Measurements from ENCODE around the gene OR8B8.
"Not testable (repeated sequence)": the region's sequence is repeated elsewhere in the genome, so short reads cannot be mapped to it uniquely, and the experiment has no call there.

The OR8B8 gene

GRCh38 chr11:124441081-124441480 is 4.4 kb downstream of the OR8B8 start:
- DNase-seq, result no peak

- DNase-seq, result no peak
Observed at GRCh38 chr11:124440608-124441007, 4.9 kb downstream of the OR8B8 start.

- DNase-seq, result no peak
Observed at GRCh38 chr11:124434699-124435098, 10.8 kb downstream of the OR8B8 start.

- no peak for DNase-seq
Observed at GRCh38 chr11:124429599-124429998, 15.9 kb downstream of the OR8B8 start.

GRCh38 chr11:124424384-124424921 is 21.0 kb downstream of the OR8B8 start, which contains the start of gene OR8B4:
Gene OR8B4 (minus strand): TSS chr11:124424871. CDS start chr11:124424871, 0 bp downstream.
- DNase-seq, result no peak

- no peak for DNase-seq
Observed at GRCh38 chr11:124421043-124421442, 24.5 kb downstream of the OR8B8 start.

GRCh38 chr11:124415356-124415923 is 30.1 kb downstream of the OR8B8 start:
- peak; percentile 28 for DNase-seq

- DNase-seq, result no peak
Observed at GRCh38 chr11:124409906-124410305, 35.6 kb downstream of the OR8B8 start.

- no peak for DNase-seq
Observed at GRCh38 chr11:124405581-124405980, 39.9 kb downstream of the OR8B8 start.

GRCh38 chr11:124403186-124403585 is 42.3 kb downstream of the OR8B8 start:
- DNase-seq, result not testable (repeated sequence)

GRCh38 chr11:124402326-124402922 is 43.1 kb downstream of the OR8B8 start:
- peak; percentile 8 for DNase-seq

GRCh38 chr11:124398924-124399323 is 46.6 kb downstream of the OR8B8 start, which contains the start of gene OR8B3:
Gene OR8B3 (minus strand): TSS chr11:124399024. CDS start chr11:124397351, 1,673 bp downstream.
- DNase-seq, result no peak

GRCh38 chr11:124396847-124397246 is 48.6 kb downstream of the OR8B8 start:
- DNase-seq, result not testable (repeated sequence)

- no peak for DNase-seq
Observed at GRCh38 chr11:124394408-124394807, 51.1 kb downstream of the OR8B8 start.
